ENCODE results near the gene MYLK.

GRCh38 chr3:123781571-123782275 is 102.4 kb downstream of the MYLK start:
- TF ChIP-seq EZH2phosphoT487 (IDR thresholded peaks at IDR 0.05; ENCODE audit: borderline replicate concordance) (no peak), CTCF (conservative IDR thresholded peaks at IDR 0.05; ENCODE audit: low read length) (no peak)

Data from Loucy (cell line).